GM12878 (cell line): ENCODE measurements around the gene PLPPR2. TPM values are rescaled to one million over a fixed set of nuclear protein-coding genes. Genes with fewer than 3 reads are reported as not detected.

ENCODE experiments used
- ATAC-seq: fragments of 200-7000 bp; cut with Tn5 transposase; 3 replicates; pipeline ENCODE4 v1.9.1; 2020; ENCODE audit warnings: mild to moderate bottlenecking, moderate library complexity
- BruUV-seq: library from RNA; stranded (reverse); fragments of 400-500 nt; replicated peaks from 2 replicates; lab custom pipeline; 2021; lab: Mats Ljungman, UMichigan
- CTCF ChIA-PET: fragments of 300-600 bp; sonication (Branson Sonifier 250); formaldehyde crosslinking; extraction: SDS; loops from one replicate; lab custom pipeline; 2021; ENCODE audit warnings: inconsistent platforms; lab: Yijun Ruan, JAX
- POLR2A ChIA-PET: fragments of 350-600 bp; formaldehyde crosslinking; extraction: SDS; loops from one replicate; lab custom pipeline; 2021; ENCODE audit warnings: inconsistent platforms; lab: Charles Lee
- RAD21 ChIA-PET: fragments of 300-600 bp; sonication (Branson Sonifier 250); formaldehyde crosslinking; loops from one replicate; lab custom pipeline; 2023; ENCODE audit warnings: antibody characterized with exemption; ENCODE audit not compliant: unreplicated experiment; lab: Charles Lee
- SMC1A ChIA-PET: fragments of 300-600 bp; sonication (Branson Sonifier 250); formaldehyde crosslinking; loops from one replicate; lab custom pipeline; 2023; ENCODE audit not compliant: unreplicated experiment, uncharacterized antibody; lab: Charles Lee
- DNase-seq: peaks from one replicate; pipeline ENCODE4 v3.0.0-alpha.2; 2011; ENCODE audit warnings: low read depth, low spot score
- FAIRE-seq: peaks from 3 replicates; lab custom pipeline; 2011; peaks lifted over from hg19 to GRCh38; lab: Jason Lieb, UNC
- H2AFZ ChIP-seq: 2 replicates; pipeline ENCODE4 v1.6.0; 2011; ENCODE audit warnings: low read depth, low read length, control low read depth; ENCODE audit not compliant: control insufficient read depth
- H3K27ac ChIP-seq: 2 replicates; pipeline ENCODE4 v1.5.1; 2011; ENCODE audit warnings: control low read depth; ENCODE audit not compliant: control insufficient read depth, insufficient read depth
- H3K27me3 ChIP-seq, 2 experiments: replicated peaks in 1 of 2; 2 replicates each; pipeline versions ENCODE4 v1.6.0 to v1.6.1; 2011; ENCODE audit warnings: low read length in 1 of 2; ENCODE audit not compliant: control insufficient read depth in 2 of 2, insufficient read depth in 2 of 2
- H3K36me3 ChIP-seq, 2 experiments: 2 replicates each; pipeline ENCODE4 v1.5.1; 2011; ENCODE audit warnings: low read length in 1 of 2; ENCODE audit not compliant: control insufficient read depth in 2 of 2, insufficient read depth in 2 of 2
- H3K4me1 ChIP-seq: 2 replicates; pipeline ENCODE4 v1.6.1; 2011; ENCODE audit warnings: mild to moderate bottlenecking, low read length, moderate library complexity, mixed read lengths; ENCODE audit not compliant: control insufficient read depth, insufficient read depth
- H3K4me2 ChIP-seq: 2 replicates; pipeline ENCODE4 v1.6.0; 2011; ENCODE audit warnings: control low read depth; ENCODE audit not compliant: control insufficient read depth, insufficient read depth
- H3K4me3 ChIP-seq: fragments of 200-600 bp; sonication (generic); 2 replicates; pipeline ENCODE4 v1.5.1; 2016
- H3K79me2 ChIP-seq: 2 replicates; pipeline ENCODE4 v1.6.0; 2011; ENCODE audit warnings: low read length; ENCODE audit not compliant: control insufficient read depth, insufficient read depth
- H3K9ac ChIP-seq: 2 replicates; pipeline ENCODE4 v1.8.0; 2011; ENCODE audit warnings: low read length, control low read depth, mixed read lengths; ENCODE audit not compliant: control insufficient read depth, insufficient read depth
- H3K9me3 ChIP-seq: replicated peaks from 3 replicates; pipeline ENCODE4 v1.5.1; 2011; ENCODE audit warnings: mild to moderate bottlenecking, low read length; ENCODE audit not compliant: control insufficient read depth, insufficient read depth
- H4K20me1 ChIP-seq: 2 replicates; pipeline ENCODE4 v1.6.0; 2011; ENCODE audit not compliant: control insufficient read depth, insufficient read depth
- EGR1 ChIP-seq, 2 experiments: IDR thresholded peaks; 1 replicate in 1 of 2; 2 replicates in 1 of 2; pipeline ENCODE4 v1.6.1; 2011 to 2012; ENCODE audit warnings: low read depth in 2 of 2, low read length in 2 of 2, borderline replicate concordance in 1 of 2, mild to moderate bottlenecking in 1 of 2, moderate library complexity in 1 of 2
- PML ChIP-seq: IDR thresholded peaks from 2 replicates; pipeline ENCODE4 v1.6.1; 2012; ENCODE audit warnings: low read length, inconsistent platforms
- SMC3 ChIP-seq: IDR thresholded peaks from 2 replicates; pipeline ENCODE4 v1.6.1; 2011; ENCODE audit warnings: low read length, improper control_type of control experiment, borderline replicate concordance
- SP1 ChIP-seq: IDR thresholded peaks from one replicate; pipeline ENCODE4 v1.6.1; 2011; ENCODE audit warnings: low read depth, low read length
- ZSCAN29 ChIP-seq: fragments of 450-650 bp; IDR thresholded peaks from 2 replicates; pipeline ENCODE4 v1.6.1; 2017; ENCODE audit warnings: mild to moderate bottlenecking, moderate library complexity
- WGBS: methylation state at CpG from one replicate; pipeline ENCODE4 v1.1.6; 2016; ENCODE audit warnings: low lambda C conversion rate; ENCODE audit not compliant: insufficient replicate concordance, insufficient coverage; ENCODE audit errors: missing lambda C conversion rate; 5-methylcytosine and 5-hydroxymethylcytosine counted together
- in situ Hi-C: fragments of 300-500 bp; cut with MboI; formaldehyde crosslinking; loops from 9 replicates; pipeline ENCODE4 v1.14.3; 2018; ENCODE audit warnings: mixed read lengths
- intact Hi-C: fragments of 100-400 bp; cut with micrococcal nuclease; formaldehyde crosslinking; loops from one replicate; pipeline ENCODE4 v1.14.2; 2022; ENCODE audit not compliant: unreplicated experiment
- polyA plus RNA-seq, 11 experiments: library from polyadenylated mRNA; depleted of rRNA in 4 of 11; unstranded in 6 of 11; stranded (reverse) in 5 of 11; fragments of >200 nt; fragmentation: Nextera tagmentation in 4 of 11; fragmentation: Illumina TruSeq in 1 of 11; extraction: Ambion mirVana in 4 of 11; extraction: Trizol in 1 of 11; gene quantifications; 1 replicate in 1 of 11; 2 replicates in 10 of 11; pipeline versions ENCODE4 v1.2.1 to v1.2.3, GENCODE V29; 2011 to 2016; ENCODE audit warnings: inconsistent platforms in 2 of 11, missing spikeins in 2 of 11, low read depth in 1 of 11
- total RNA-seq, 4 experiments: library from RNA; depleted of rRNA in 3 of 4; stranded (reverse); fragments of >200 nt in 3 of 4; fragmentation: Illumina TruSeq in 1 of 4; extraction: Trizol in 1 of 4; gene quantifications; 2 replicates each; pipeline versions ENCODE4 v1.2.1 to v1.2.3, GENCODE V29; 2013 to 2021
- TF ChIP-seq, protein P1 (sequence below): fragments of 450-650 bp; IDR thresholded peaks from 2 replicates; pipeline ENCODE4 v1.6.1; 2017; ENCODE audit warnings: mild to moderate bottlenecking, moderate library complexity

PLPPR2 gene
- total and polyA plus RNA-seq, 10 of the 15 experiments (the other 5 are each of a cell fraction or from before 2014, with no cell fraction given), result 0.09 to 2.8 (median 0.70) TPM

GRCh38 chr19:11384778-11385129, 29.5 kb downstream of the PLPPR2 start:
- Histone ChIP-seq H2AFZ (no peak overlapping the region), H3K27ac (no peak overlapping the region), H3K27me3 (peaks cover 0 to 5% of the 10 kb centered on the region in 2 experiments; a peak in 2 of 4 replicates), H3K36me3 (no peaks in the 10 kb centered on the region), H3K4me2 (no peak overlapping the region), H4K20me1 (no peaks in the 10 kb centered on the region), H3K79me2 (no peaks in the 10 kb centered on the region), H3K4me1 (peaks cover 11% of the 10 kb centered on the region), H3K4me3 (no peak overlapping the region), H3K9me3 (no peaks in the 10 kb centered on the region), H3K9ac (no peak overlapping the region)
- ChIA-PET SMC1A (no interaction called here), RAD21 (no interaction called here), CTCF (interaction anchor here (0.7 to 2.1 kb wide), 3 partner anchors 51 to 93 kb away, joined by 3 to 12 read pairs (median 9); partner anchors contain the start of genes ODAD3 and PRKCSH), POLR2A (interaction anchor here (0.7 kb wide), 1 partner anchor 160 kb away, joined by 3 read pairs; no protein-coding TSS in a partner anchor)
- FAIRE-seq (no peak), DNase-seq (no peak), ATAC-seq (no peak)
- in situ Hi-C loops, result no loop called here
- WGBS, result 69% methylated on average over 5 of the region's 5 CpGs
- BruUV-seq, result no TSS peak
- intact Hi-C loops, result loop anchor here (5.0 kb wide), 1 partner anchor 198 kb away; no protein-coding TSS in a partner anchor
- no peak for TF ChIP-seq EGR1 (IDR thresholded peaks at IDR 0.05; ENCODE audit: borderline replicate concordance in 1 of 2, low read depth in 2 of 2, low read length in 2 of 2)
- TF ChIP-seq SP1, result no peak
- no peak for TF ChIP-seq ZSCAN29
- TF ChIP-seq, protein P1, sequence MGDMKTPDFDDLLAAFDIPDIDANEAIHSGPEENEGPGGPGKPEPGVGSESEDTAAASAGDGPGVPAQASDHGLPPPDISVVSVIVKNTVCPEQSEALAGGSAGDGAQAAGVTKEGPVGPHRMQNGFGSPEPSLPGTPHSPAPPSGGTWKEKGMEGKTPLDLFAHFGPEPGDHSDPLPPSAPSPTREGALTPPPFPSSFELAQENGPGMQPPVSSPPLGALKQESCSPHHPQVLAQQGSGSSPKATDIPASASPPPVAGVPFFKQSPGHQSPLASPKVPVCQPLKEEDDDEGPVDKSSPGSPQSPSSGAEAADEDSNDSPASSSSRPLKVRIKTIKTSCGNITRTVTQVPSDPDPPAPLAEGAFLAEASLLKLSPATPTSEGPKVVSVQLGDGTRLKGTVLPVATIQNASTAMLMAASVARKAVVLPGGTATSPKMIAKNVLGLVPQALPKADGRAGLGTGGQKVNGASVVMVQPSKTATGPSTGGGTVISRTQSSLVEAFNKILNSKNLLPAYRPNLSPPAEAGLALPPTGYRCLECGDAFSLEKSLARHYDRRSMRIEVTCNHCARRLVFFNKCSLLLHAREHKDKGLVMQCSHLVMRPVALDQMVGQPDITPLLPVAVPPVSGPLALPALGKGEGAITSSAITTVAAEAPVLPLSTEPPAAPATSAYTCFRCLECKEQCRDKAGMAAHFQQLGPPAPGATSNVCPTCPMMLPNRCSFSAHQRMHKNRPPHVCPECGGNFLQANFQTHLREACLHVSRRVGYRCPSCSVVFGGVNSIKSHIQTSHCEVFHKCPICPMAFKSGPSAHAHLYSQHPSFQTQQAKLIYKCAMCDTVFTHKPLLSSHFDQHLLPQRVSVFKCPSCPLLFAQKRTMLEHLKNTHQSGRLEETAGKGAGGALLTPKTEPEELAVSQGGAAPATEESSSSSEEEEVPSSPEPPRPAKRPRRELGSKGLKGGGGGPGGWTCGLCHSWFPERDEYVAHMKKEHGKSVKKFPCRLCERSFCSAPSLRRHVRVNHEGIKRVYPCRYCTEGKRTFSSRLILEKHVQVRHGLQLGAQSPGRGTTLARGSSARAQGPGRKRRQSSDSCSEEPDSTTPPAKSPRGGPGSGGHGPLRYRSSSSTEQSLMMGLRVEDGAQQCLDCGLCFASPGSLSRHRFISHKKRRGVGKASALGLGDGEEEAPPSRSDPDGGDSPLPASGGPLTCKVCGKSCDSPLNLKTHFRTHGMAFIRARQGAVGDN, result no peak
- TF ChIP-seq SMC3, result no peak
- TF ChIP-seq PML, result no peak
